HCT116 (cell line): ENCODE data around the gene CASQ1. TPM values are rescaled to one million over a fixed set of nuclear protein-coding genes. Genes with fewer than 3 reads are reported as not detected.

Source experiments
- ATAC-seq: fragments of 200-7000 bp; cut with Tn5 transposase; 2 replicates; pipeline ENCODE4 v1.9.1; 2020; ENCODE audit warnings: mild to moderate bottlenecking, moderate library complexity
- BruUV-seq: library from RNA; stranded (reverse); fragments of 400-500 nt; replicated peaks from 2 replicates; lab custom pipeline; 2021; lab: Mats Ljungman, UMichigan
- CTCF ChIA-PET: fragments of 300-600 bp; sonication (Branson Sonifier 250); formaldehyde crosslinking; loops from one replicate; lab custom pipeline; 2021; ENCODE audit warnings: antibody characterized with exemption; lab: Charles Lee
- POLR2A ChIA-PET: fragments of 300-600, 350-600 bp; sonication (Branson Sonifier 250); formaldehyde crosslinking; loops from one replicate; lab custom pipeline; 2021; ENCODE audit warnings: antibody characterized with exemption; lab: Charles Lee
- RAD21 ChIA-PET, 2 experiments: fragments of 300-600 bp; sonication (Branson Sonifier 250); formaldehyde crosslinking; loops; one replicate each; lab custom pipeline; 2023; ENCODE audit warnings: low total read pairs in 2 of 2; ENCODE audit not compliant: uncharacterized antibody in 2 of 2, unreplicated experiment in 2 of 2, low non-redundant PET in 1 of 2; lab: Charles Lee
- DNase-seq: peaks from one replicate; pipeline ENCODE4 v3.0.0-alpha.2; 2010; ENCODE audit warnings: low read depth, low spot score
- H2AFZ ChIP-seq: fragments of 200-600 bp; shearing (Covaris generic), sonication (generic); 2 replicates; pipeline ENCODE4 v1.6.1; 2017; ENCODE audit warnings: low read depth, mixed run types, mixed read lengths, antibody characterized with exemption, low read length; ENCODE audit not compliant: poor library complexity, severe bottlenecking
- H3K27ac ChIP-seq: 2 replicates; pipeline ENCODE4 v1.5.1; 2012; ENCODE audit warnings: low read depth, low read length
- H3K27me3 ChIP-seq: fragments of 200-600 bp; sonication (generic); 2 replicates; pipeline ENCODE4 v1.6.1; 2016; ENCODE audit warnings: mixed run types, low read length, mixed read lengths; ENCODE audit not compliant: insufficient read depth
- H3K36me3 ChIP-seq, 2 experiments: fragments of 200-500 bp in 1 of 2; fragments of 200-600 bp in 1 of 2; sonication (Bioruptor generic) in 1 of 2; sonication (generic) in 1 of 2; 2 replicates each; pipeline versions ENCODE4 v1.5.1 to v1.6.1; 2014 to 2016; ENCODE audit warnings: low read length in 2 of 2, inconsistent platforms in 1 of 2, mixed read lengths in 1 of 2, mixed run types in 1 of 2; ENCODE audit not compliant: insufficient read depth in 2 of 2, control insufficient read depth in 1 of 2
- H3K4me1 ChIP-seq, 2 experiments: fragments of 200-600 bp in 1 of 2; sonication (generic) in 1 of 2; 2 replicates each; pipeline versions ENCODE4 v1.5.1 to v1.6.1; 2012 to 2017; ENCODE audit warnings: low read length in 2 of 2, inconsistent platforms in 1 of 2, mild to moderate bottlenecking in 1 of 2, mixed read lengths in 1 of 2, mixed run types in 1 of 2, moderate library complexity in 1 of 2; ENCODE audit not compliant: insufficient read depth in 2 of 2, control insufficient read depth in 1 of 2
- H3K4me2 ChIP-seq: fragments of 200-600 bp; sonication (generic); 2 replicates; pipeline ENCODE4 v1.6.1; 2017; ENCODE audit warnings: mixed run types, low read length, mixed read lengths
- H3K4me3 ChIP-seq, 2 experiments: fragments of 200-600 bp in 1 of 2; sonication (generic) in 1 of 2; replicated peaks in 1 of 2; 2 replicates each; pipeline ENCODE4 v1.5.1; 2011 to 2016; ENCODE audit warnings: low read length in 2 of 2, control low read depth in 1 of 2, low read depth in 1 of 2, mild to moderate bottlenecking in 1 of 2, mixed read lengths in 1 of 2, mixed run types in 1 of 2
- H3K79me2 ChIP-seq: fragments of 200-600 bp; sonication (generic); 2 replicates; pipeline ENCODE4 v1.6.1; 2017; ENCODE audit warnings: mild to moderate bottlenecking, mixed run types, low read length, moderate library complexity, mixed read lengths; ENCODE audit not compliant: insufficient read depth
- H3K9ac ChIP-seq: fragments of 200-600 bp; sonication (generic); 2 replicates; pipeline ENCODE4 v1.6.1; 2016; ENCODE audit warnings: low read length, mixed read lengths
- H3K9me2 ChIP-seq: fragments of 200-600 bp; sonication (generic), shearing (Covaris generic); 2 replicates; pipeline ENCODE4 v1.6.1; 2017; ENCODE audit warnings: mixed run types, mild to moderate bottlenecking, moderate library complexity; ENCODE audit not compliant: insufficient read depth
- H3K9me3 ChIP-seq, 2 experiments: fragments of 200-500 bp in 1 of 2; fragments of 200-600 bp in 1 of 2; sonication (Bioruptor generic) in 1 of 2; sonication (generic) in 1 of 2; 2 replicates each; pipeline ENCODE4 v1.6.1; 2014 to 2017; ENCODE audit warnings: low read length in 2 of 2, mixed read lengths in 2 of 2, inconsistent platforms in 1 of 2, low read depth in 1 of 2, mild to moderate bottlenecking in 1 of 2, mixed run types in 1 of 2, moderate library complexity in 1 of 2; ENCODE audit not compliant: control insufficient read depth in 1 of 2, insufficient read depth in 1 of 2
- H4K20me1 ChIP-seq: fragments of 200-600 bp; sonication (generic), shearing (Covaris generic); 2 replicates; pipeline ENCODE4 v1.6.1; 2017; ENCODE audit warnings: mixed run types, mild to moderate bottlenecking, moderate library complexity; ENCODE audit not compliant: insufficient read depth
- ATF3 ChIP-seq: IDR thresholded peaks from 2 replicates; pipeline ENCODE4 v1.6.1; 2012
- CBX3 ChIP-seq: IDR thresholded peaks from 2 replicates; pipeline ENCODE4 v1.6.1; 2012; ENCODE audit warnings: low read depth
- EZH2 ChIP-seq: fragments of 200-600 bp; sonication (generic); IDR thresholded peaks from 2 replicates; pipeline ENCODE4 v1.6.1; 2017; ENCODE audit warnings: antibody characterized with exemption, mixed run types
- SRF ChIP-seq: IDR thresholded peaks from 2 replicates; pipeline ENCODE4 v1.6.1; 2012; ENCODE audit warnings: low read depth
- ZNF274 ChIP-seq: fragments of 200-500 bp; sonication (Bioruptor generic); IDR thresholded peaks from 2 replicates; pipeline ENCODE4 v1.6.1; 2014; ENCODE audit warnings: mild to moderate bottlenecking, low read depth, low read length, inconsistent platforms
- intact Hi-C: fragments of 100-400 bp; cut with micrococcal nuclease; formaldehyde crosslinking; loops from 2 replicates; pipeline ENCODE4 v1.10.0; 2022
- total RNA-seq: library from RNA; stranded (reverse); gene quantifications from one replicate; pipeline ENCODE4 v1.2.1, GENCODE V29; 2021; ENCODE audit not compliant: unreplicated experiment
- TF ChIP-seq, protein P1 (sequence below): IDR thresholded peaks from 2 replicates; pipeline ENCODE4 v1.6.1; 2012; ENCODE audit warnings: low read depth

CASQ1 gene
- total RNA-seq, 1 experiment from 2014 or later: not detected

- Histone ChIP-seq H3K9ac (no peak overlapping the region), H3K4me1 (no peaks in the 10 kb centered on the region), H3K9me3 (no peaks in the 10 kb centered on the region), H3K27me3 (no peaks in the 10 kb centered on the region; the same call in 1 of the 2 replicates), H3K4me2 (no peak overlapping the region), H3K4me3 (no peak overlapping the region), H3K9me2 (no peaks in the 10 kb centered on the region), H4K20me1 (no peaks in the 10 kb centered on the region), H3K27ac (no peak overlapping the region), H2AFZ (no peak overlapping the region), H3K79me2 (no peaks in the 10 kb centered on the region), H3K36me3 (no peaks in the 10 kb centered on the region)
- ChIA-PET RAD21 (no interaction called here), CTCF (interaction anchor here (0.9 to 1.5 kb wide), 2 partner anchors 14 to 73 kb away, joined by 3 to 6 read pairs; no protein-coding TSS in a partner anchor), POLR2A (no interaction called here)
- TF ChIP-seq CBX3: no peak
- no peak for DNase-seq
- intact Hi-C loops: no loop called here
- no TSS peak for BruUV-seq
- no peak for ATAC-seq
Observed at GRCh38 chr1:160179336-160179735, 11.0 kb upstream of the CASQ1 start.

DNA sequence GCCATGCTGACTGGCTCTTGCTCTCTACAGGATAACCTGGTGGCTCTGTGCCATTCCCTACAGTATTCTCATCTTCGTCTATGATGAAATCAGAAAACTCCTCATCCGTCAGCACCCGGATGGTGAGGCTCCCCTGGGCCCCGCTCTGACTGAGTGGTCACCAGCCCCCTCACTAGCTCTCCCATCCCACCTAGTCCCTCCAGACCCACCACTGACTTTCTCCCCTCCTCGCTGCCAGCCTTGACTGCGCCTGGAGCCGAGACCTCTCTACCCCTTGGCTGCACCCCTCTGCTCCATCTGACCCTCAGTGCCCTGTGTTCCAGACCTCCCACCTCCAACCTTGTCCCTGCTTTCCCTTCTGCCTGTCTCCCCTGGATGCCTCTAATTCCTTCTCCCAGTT, 4.1 kb upstream of the CASQ1 start:
- Histone ChIP-seq H3K4me3 (no peak overlapping the region), H3K4me2 (no peak overlapping the region), H3K27ac (no peak overlapping the region), H3K36me3 (no peaks in the 10 kb centered on the region), H3K79me2 (no peaks in the 10 kb centered on the region), H3K9ac (no peak overlapping the region), H3K4me1 (no peaks in the 10 kb centered on the region), H3K9me2 (no peaks in the 10 kb centered on the region), H3K9me3 (no peaks in the 10 kb centered on the region), H4K20me1 (no peaks in the 10 kb centered on the region), H2AFZ (no peak overlapping the region), H3K27me3 (no peaks in the 10 kb centered on the region)
- no peak for ATAC-seq
- intact Hi-C loops: no loop called here
- ChIA-PET POLR2A (no interaction called here), CTCF (no interaction called here), RAD21 (no interaction called here)
- TF ChIP-seq, protein P1, sequence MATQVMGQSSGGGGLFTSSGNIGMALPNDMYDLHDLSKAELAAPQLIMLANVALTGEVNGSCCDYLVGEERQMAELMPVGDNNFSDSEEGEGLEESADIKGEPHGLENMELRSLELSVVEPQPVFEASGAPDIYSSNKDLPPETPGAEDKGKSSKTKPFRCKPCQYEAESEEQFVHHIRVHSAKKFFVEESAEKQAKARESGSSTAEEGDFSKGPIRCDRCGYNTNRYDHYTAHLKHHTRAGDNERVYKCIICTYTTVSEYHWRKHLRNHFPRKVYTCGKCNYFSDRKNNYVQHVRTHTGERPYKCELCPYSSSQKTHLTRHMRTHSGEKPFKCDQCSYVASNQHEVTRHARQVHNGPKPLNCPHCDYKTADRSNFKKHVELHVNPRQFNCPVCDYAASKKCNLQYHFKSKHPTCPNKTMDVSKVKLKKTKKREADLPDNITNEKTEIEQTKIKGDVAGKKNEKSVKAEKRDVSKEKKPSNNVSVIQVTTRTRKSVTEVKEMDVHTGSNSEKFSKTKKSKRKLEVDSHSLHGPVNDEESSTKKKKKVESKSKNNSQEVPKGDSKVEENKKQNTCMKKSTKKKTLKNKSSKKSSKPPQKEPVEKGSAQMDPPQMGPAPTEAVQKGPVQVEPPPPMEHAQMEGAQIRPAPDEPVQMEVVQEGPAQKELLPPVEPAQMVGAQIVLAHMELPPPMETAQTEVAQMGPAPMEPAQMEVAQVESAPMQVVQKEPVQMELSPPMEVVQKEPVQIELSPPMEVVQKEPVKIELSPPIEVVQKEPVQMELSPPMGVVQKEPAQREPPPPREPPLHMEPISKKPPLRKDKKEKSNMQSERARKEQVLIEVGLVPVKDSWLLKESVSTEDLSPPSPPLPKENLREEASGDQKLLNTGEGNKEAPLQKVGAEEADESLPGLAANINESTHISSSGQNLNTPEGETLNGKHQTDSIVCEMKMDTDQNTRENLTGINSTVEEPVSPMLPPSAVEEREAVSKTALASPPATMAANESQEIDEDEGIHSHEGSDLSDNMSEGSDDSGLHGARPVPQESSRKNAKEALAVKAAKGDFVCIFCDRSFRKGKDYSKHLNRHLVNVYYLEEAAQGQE: no peak
- TF ChIP-seq ZNF274 (no peak), SRF (no peak), ATF3 (no peak), EZH2 (no peak)
- no peak for DNase-seq
- BruUV-seq: no TSS peak
